Endothelial cell of umbilical vein (primary cell): Measurements from ENCODE around the gene CACNA1A. TPM values are rescaled to one million over a fixed set of nuclear protein-coding genes. Genes with fewer than 3 reads are reported as not detected.

Experiments used
- BruUV-seq: library from RNA; stranded (reverse); fragments of 400-500 nt; replicated peaks from 2 replicates; lab custom pipeline; 2021; lab: Mats Ljungman, UMichigan
- CTCF ChIA-PET: fragments of 300-600, 350-600 bp; sonication (Branson Sonifier 250); formaldehyde crosslinking; loops from one replicate; lab custom pipeline; 2021; ENCODE audit warnings: antibody characterized with exemption, inconsistent platforms; lab: Charles Lee
- POLR2A ChIA-PET: fragments of 300-600, 350-600 bp; sonication (Branson Sonifier 250); formaldehyde crosslinking; loops from one replicate; lab custom pipeline; 2021; ENCODE audit warnings: antibody characterized with exemption, inconsistent platforms; lab: Charles Lee
- DNase-seq: peaks from one replicate; pipeline ENCODE4 v3.0.0-alpha.2; 2011; ENCODE audit warnings: low read depth, low spot score
- FAIRE-seq: peaks from 2 replicates; lab custom pipeline; 2011; peaks lifted over from hg19 to GRCh38; lab: Jason Lieb, UNC
- H2AFZ ChIP-seq: 2 replicates; pipeline ENCODE4 v1.6.0; 2012; ENCODE audit warnings: low read depth, low read length, control low read depth, inconsistent platforms
- H3K27ac ChIP-seq: 2 replicates; pipeline ENCODE4 v1.5.1; 2011; ENCODE audit warnings: low read depth, mild to moderate bottlenecking, control low read depth, low read length, moderate library complexity; ENCODE audit not compliant: insufficient read depth
- H3K27me3 ChIP-seq, 2 experiments: 2 replicates each; pipeline versions ENCODE4 v1.6.0 to v1.6.1; 2011; ENCODE audit warnings: low read length in 2 of 2, mixed read lengths in 1 of 2; ENCODE audit not compliant: control insufficient read depth in 2 of 2, insufficient read depth in 2 of 2
- H3K36me3 ChIP-seq, 2 experiments: 2 replicates in 1 of 2; 3 replicates in 1 of 2; pipeline ENCODE4 v1.5.1; 2011; ENCODE audit warnings: low read length in 2 of 2, mild to moderate bottlenecking in 1 of 2, moderate library complexity in 1 of 2; ENCODE audit not compliant: control insufficient read depth in 2 of 2, insufficient read depth in 2 of 2; ENCODE audit errors: extremely low read depth in 1 of 2
- H3K4me1 ChIP-seq: 3 replicates; pipeline ENCODE4 v1.5.1; 2011; ENCODE audit warnings: mild to moderate bottlenecking, low read length; ENCODE audit not compliant: control insufficient read depth, insufficient read depth; ENCODE audit errors: extremely low read depth
- H3K4me2 ChIP-seq: 2 replicates; pipeline ENCODE4 v1.6.1; 2011; ENCODE audit warnings: low read length, control low read depth, mixed read lengths; ENCODE audit not compliant: insufficient read depth
- H3K4me3 ChIP-seq, 3 experiments: fragments of 200-600 bp in 1 of 3; sonication (generic), shearing (Covaris generic) in 1 of 3; replicated peaks in 1 of 3; 2 replicates each; pipeline ENCODE4 v1.5.1; 2011 to 2016; ENCODE audit warnings: control low read depth in 3 of 3, low read length in 3 of 3, mild to moderate bottlenecking in 2 of 3, inconsistent platforms in 1 of 3, low read depth in 1 of 3, moderate library complexity in 1 of 3; ENCODE audit not compliant: insufficient read depth in 1 of 3
- H3K79me2 ChIP-seq: 2 replicates; pipeline ENCODE4 v1.6.0; 2012; ENCODE audit warnings: low read length, inconsistent platforms; ENCODE audit not compliant: control insufficient read depth, insufficient read depth
- H3K9ac ChIP-seq: replicated peaks from 2 replicates; pipeline ENCODE3; 2011; ENCODE audit warnings: low read length, control low read depth; ENCODE audit not compliant: insufficient read depth; ENCODE audit errors: extremely low read depth
- H3K9me1 ChIP-seq: replicated peaks from 3 replicates; pipeline ENCODE4 v1.6.0; 2011; ENCODE audit warnings: mild to moderate bottlenecking, low read length; ENCODE audit not compliant: control insufficient read depth, insufficient read depth; ENCODE audit errors: extremely low read depth
- H3K9me3 ChIP-seq: replicated peaks from 2 replicates; pipeline ENCODE4 v1.5.1; 2012; ENCODE audit warnings: low read length, inconsistent platforms; ENCODE audit not compliant: control insufficient read depth, insufficient read depth
- H4K20me1 ChIP-seq: replicated peaks from 2 replicates; pipeline ENCODE3; 2011; ENCODE audit warnings: mild to moderate bottlenecking, low read length; ENCODE audit not compliant: control insufficient read depth, insufficient read depth; ENCODE audit errors: extremely low read depth
- CTCF ChIP-seq, 2 donors: IDR thresholded peaks; 1 replicate in 1 of 2; 2 replicates in 1 of 2; pipeline ENCODE4 v1.5.1; 2011; ENCODE audit warnings: low read length in 2 of 2, mild to moderate bottlenecking in 2 of 2, moderate library complexity in 2 of 2, control low read depth in 1 of 2, inconsistent platforms in 1 of 2, low read depth in 1 of 2; ENCODE audit not compliant: insufficient read depth in 1 of 2; ENCODE audit errors: extremely low read depth in 1 of 2
- EZH2 ChIP-seq: IDR thresholded peaks from 2 replicates; pipeline ENCODE4 v1.6.1; 2012; ENCODE audit warnings: borderline replicate concordance, low read depth, mild to moderate bottlenecking, moderate library complexity, low read length, inconsistent platforms; ENCODE audit not compliant: severe bottlenecking
- FOS ChIP-seq: IDR thresholded peaks from 2 replicates; pipeline ENCODE4 v1.6.1; 2011; ENCODE audit warnings: mild to moderate bottlenecking, low read length, moderate library complexity, borderline replicate concordance; ENCODE audit not compliant: insufficient read depth
- GATA2 ChIP-seq: IDR thresholded peaks from 2 replicates; pipeline ENCODE4 v1.7.0; 2011; ENCODE audit warnings: low read depth, mild to moderate bottlenecking, moderate library complexity, mixed read lengths, low read length; ENCODE audit not compliant: insufficient read length, insufficient read depth
- JUN ChIP-seq: IDR thresholded peaks from 2 replicates; pipeline ENCODE4 v1.6.1; 2011; ENCODE audit warnings: borderline replicate concordance, low read depth; ENCODE audit not compliant: insufficient read length, insufficient read depth
- MAX ChIP-seq: IDR thresholded peaks from 2 replicates; pipeline ENCODE4 v1.6.1; 2011; ENCODE audit not compliant: insufficient read depth, insufficient read length
- MYC ChIP-seq: IDR thresholded peaks from one replicate; pipeline ENCODE4 v1.6.1; 2011; ENCODE audit warnings: mild to moderate bottlenecking, low read depth, low read length
- POLR2A ChIP-seq: IDR thresholded peaks from 2 replicates; pipeline ENCODE4 v1.6.1; 2012; ENCODE audit warnings: low read depth, mild to moderate bottlenecking, control low read depth, low read length
- POLR2AphosphoS5 ChIP-seq: IDR thresholded peaks from 2 replicates; pipeline ENCODE4 v1.6.1; 2012; ENCODE audit warnings: low read depth, mild to moderate bottlenecking, control low read depth, low read length, moderate library complexity; ENCODE audit not compliant: insufficient read depth
- dilution Hi-C: fragments of 300-500 bp; cut with MboI; formaldehyde crosslinking; loops from one replicate; pipeline ENCODE4 v1.15.0; 2019; ENCODE audit warnings: low sequenced_read_pairs; ENCODE audit not compliant: extremely low pct_ligation_motif_present
- intact Hi-C: fragments of 100-400 bp; cut with micrococcal nuclease; formaldehyde crosslinking; loops from one replicate; pipeline ENCODE4 v1.10.0; 2022
- polyA plus RNA-seq, 4 experiments: library from polyadenylated mRNA; depleted of rRNA in 3 of 4; stranded (reverse) in 3 of 4; unstranded in 1 of 4; fragments of >200 nt; gene quantifications; 2 replicates each; pipeline versions ENCODE4 v1.2.1 to v1.2.3, GENCODE V29; 2011 to 2012; ENCODE audit warnings: missing spikeins in 1 of 4
- total RNA-seq: library from RNA; stranded (reverse); gene quantifications from 2 replicates; pipeline ENCODE4 v1.2.3, GENCODE V29; 2021

Gene CACNA1A
- total and polyA plus RNA-seq, 2 donors (not counting 3 experiments of a cell fraction or from before 2014, with no cell fraction given): 0.17 to 0.38 TPM

- Histone ChIP-seq H3K4me1 (no peaks in the 10 kb centered on the region), H3K4me2 (no peak overlapping the region), H4K20me1 (no peaks in the 10 kb centered on the region), H3K79me2 (no peaks in the 10 kb centered on the region), H3K36me3 (no peaks in the 10 kb centered on the region), H3K27me3 (no peaks in the 10 kb centered on the region), H3K27ac (no peak overlapping the region), H3K9ac (no peak overlapping the region), H3K4me3 (no peak overlapping the region), H3K9me3 (no peaks in the 10 kb centered on the region), H2AFZ (no peak overlapping the region), H3K9me1 (no peaks in the 10 kb centered on the region)
- ChIA-PET CTCF (no interaction called here), POLR2A (no interaction called here)
- TF ChIP-seq FOS: no peak
- TF ChIP-seq EZH2: no peak
- TF ChIP-seq MAX: no peak
- TF ChIP-seq POLR2A: no peak
- TF ChIP-seq JUN: no peak
- TF ChIP-seq POLR2AphosphoS5: no peak
- no peak for TF ChIP-seq CTCF (IDR thresholded peaks at IDR 0.05; ENCODE audit: extremely low read depth in 1 of 2, insufficient read depth in 1 of 2, low read depth in 1 of 2, low read length in 2 of 2)
- no peak for TF ChIP-seq GATA2
- no peak for TF ChIP-seq MYC
- intact Hi-C loops (no loop called here), dilution Hi-C loops (no loop called here)
- DNase-seq (no peak), FAIRE-seq (no peak)
- no TSS peak for BruUV-seq
These were observed 162.8 kb downstream of the CACNA1A start for GRCh38 chr19:13343514-13343913.
